ENCODE data around the gene RAF1.
"Not testable (repeated sequence)": the region's sequence is repeated elsewhere in the genome, so short reads cannot be mapped to it uniquely, and the experiment has no call there.

DNA sequence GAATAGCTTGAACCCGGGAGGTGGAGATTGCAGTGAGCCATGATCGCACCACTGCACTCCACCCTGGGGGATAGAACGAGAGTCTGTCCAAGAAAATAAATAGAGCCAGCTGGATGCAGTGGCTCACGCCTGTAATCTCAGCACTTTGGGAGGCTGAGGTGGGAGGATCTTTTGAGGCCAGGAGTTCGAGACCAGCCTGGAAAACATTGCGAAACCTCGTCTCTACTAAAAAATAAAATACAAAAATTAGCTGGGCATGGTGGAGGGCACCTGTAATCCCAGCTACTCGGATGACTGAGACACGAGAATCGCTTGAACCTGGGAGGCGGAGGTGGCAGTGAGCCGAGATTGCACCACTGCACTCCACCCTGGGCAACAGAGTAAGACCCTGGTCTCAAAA, 120.4 kb downstream of the RAF1 start:
- not testable (repeated sequence) for TF ChIP-seq ZNF501 (CRISPR knock-in tag; IDR thresholded peaks at IDR 0.05); HNRNPUL1 (IDR thresholded peaks at IDR 0.05; ENCODE audit: low read depth, low read length); ZNF138 (CRISPR knock-in tag; IDR thresholded peaks at IDR 0.05; ENCODE audit: low read depth); TBP (CRISPR knock-in tag; IDR thresholded peaks at IDR 0.05)
- TF ChIP-seq, protein P1, sequence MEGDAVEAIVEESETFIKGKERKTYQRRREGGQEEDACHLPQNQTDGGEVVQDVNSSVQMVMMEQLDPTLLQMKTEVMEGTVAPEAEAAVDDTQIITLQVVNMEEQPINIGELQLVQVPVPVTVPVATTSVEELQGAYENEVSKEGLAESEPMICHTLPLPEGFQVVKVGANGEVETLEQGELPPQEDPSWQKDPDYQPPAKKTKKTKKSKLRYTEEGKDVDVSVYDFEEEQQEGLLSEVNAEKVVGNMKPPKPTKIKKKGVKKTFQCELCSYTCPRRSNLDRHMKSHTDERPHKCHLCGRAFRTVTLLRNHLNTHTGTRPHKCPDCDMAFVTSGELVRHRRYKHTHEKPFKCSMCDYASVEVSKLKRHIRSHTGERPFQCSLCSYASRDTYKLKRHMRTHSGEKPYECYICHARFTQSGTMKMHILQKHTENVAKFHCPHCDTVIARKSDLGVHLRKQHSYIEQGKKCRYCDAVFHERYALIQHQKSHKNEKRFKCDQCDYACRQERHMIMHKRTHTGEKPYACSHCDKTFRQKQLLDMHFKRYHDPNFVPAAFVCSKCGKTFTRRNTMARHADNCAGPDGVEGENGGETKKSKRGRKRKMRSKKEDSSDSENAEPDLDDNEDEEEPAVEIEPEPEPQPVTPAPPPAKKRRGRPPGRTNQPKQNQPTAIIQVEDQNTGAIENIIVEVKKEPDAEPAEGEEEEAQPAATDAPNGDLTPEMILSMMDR (CRISPR knock-in tag; IDR thresholded peaks at IDR 0.05) = not testable (repeated sequence)
